ENCODE measurements around the gene GNL3L.
"Not testable (repeated sequence)": the region's sequence is repeated elsewhere in the genome, so short reads cannot be mapped to it uniquely, and the experiment has no call there.

The GNL3L gene

DNA sequence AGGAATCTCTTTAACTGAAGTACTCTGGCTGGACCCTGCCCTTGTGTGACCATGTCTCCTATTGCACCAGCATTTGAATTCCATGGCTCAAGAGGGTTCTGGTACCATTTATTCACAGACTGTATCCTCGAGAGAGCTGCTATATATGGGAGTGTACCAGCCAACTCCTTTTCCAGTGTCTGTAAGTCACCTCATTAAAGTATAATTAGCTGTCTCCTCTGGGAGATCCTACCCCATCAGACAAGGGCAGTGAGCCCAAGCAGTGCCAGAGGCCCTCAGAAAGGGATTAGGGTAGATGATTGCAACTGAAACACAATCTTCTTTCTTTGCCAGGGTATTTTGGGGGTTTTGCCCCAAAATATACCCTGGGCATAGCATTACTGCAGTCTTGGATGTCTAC is 31.6 kb downstream of the GNL3L start:
- no peak for DNase-seq (ENCODE audit: low read depth)

DNA sequence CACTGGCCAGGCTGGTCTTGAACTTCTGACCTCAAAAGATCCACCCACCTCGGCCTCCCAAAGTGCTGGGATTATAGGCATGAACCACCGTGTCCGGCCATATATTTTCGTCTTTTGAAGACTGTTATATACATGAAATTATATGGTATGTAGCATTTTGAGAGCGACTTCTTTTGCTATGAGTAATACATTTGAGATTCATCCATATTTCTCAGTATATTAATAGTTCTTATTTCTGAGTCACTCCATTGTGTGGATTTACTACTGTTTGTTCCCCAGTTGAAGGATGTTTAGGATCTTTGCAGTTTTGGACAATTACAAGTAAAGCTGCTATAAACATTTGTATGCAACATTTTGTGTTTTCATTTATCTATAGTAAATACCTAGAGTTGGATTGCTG is 34.9 kb downstream of the GNL3L start:
- DNase-seq (ENCODE audit: low read depth) = no peak

DNA sequence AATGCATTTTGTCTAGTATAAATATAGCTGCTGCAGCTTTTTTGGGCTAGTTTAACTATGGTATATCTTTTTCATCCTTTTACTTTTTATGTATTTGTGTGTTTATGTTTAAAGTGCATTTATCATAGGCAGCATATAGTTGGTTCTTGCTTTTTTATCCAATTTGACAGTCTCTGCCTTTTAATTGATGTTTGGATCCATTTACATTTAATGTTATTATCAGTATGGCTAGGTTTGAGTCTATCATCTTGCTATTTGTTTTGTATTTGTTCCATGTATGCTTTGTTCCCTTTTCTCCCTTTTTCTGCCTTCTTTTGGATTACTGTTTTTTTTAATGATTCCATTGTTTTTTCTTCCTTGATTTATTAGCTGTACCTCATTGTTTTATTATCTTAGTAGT is 40.3 kb downstream of the GNL3L start:
- no peak for DNase-seq (ENCODE audit: low read depth)

DNA sequence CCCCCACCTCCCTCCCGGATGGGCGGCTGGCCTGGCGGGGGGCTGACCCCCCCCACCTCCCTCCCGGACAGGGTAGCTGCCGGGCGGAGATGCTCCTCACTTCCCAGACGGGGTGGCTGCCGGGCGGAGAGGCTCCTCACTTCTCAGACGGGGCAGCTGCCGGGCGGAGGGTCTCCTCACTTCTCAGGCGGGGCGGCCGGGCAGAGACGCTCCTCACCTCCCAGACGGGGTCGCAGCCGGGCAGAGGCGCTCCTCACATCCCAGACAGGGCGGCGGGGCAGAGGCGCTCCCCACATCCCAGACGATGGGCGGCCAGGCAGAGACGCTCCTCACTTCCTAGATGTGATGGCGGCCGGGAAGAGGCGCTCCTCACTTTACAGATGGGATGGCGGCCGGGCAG is 42.6 kb downstream of the GNL3L start:
- not testable (repeated sequence) for DNase-seq (ENCODE audit: low read depth)

DNA sequence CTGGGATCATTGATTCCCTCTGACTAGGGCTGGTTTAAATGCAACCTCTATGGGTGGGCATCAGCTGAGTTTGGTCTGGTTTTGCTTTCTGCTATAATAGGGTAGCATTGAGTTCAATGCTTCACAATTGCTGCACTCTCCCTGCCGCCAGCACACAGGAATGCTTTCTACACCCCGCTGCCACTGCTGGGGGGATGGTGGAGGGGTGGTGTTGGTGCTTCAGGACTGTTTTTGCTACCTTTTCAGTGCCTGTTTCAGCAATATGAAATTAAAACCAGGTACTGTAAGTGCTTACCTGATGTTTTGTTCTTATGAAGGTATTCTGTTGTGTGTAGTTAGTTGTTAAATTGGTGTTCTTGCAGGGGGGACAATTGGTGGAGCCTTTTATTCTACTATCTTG is 67.7 kb downstream of the GNL3L start:
- DNase-seq (ENCODE audit: low read depth) = no peak

DNA sequence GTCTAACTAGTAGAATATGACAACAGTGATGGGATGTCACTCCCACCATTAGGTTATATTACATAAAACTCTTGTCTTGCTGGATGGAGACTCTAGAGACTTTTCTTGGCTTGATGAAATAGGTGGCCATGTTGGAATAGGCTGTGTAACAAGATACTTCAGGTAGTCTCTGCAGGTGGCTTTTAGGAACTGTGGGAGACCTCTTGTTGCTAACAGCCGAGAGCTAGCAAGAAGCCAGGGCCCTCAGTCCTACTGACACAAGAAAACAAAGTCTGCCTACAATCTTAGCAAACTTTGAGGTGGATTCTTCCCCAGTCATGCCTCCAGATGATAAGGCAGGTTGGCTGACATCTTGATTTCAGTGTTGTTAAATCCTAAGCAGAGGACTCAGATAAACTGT is 72.5 kb downstream of the GNL3L start:
- no peak for DNase-seq (ENCODE audit: low read depth)

Data from GM04503 (cell line).